NCI-H187 treated with DMSO at 0.1 percent for 48 hours (cell line): ENCODE measurements around the gene KSR1.
"Not testable (repeated sequence)": the region's sequence is repeated elsewhere in the genome, so short reads cannot be mapped to it uniquely, and the experiment has no call there.

Experiments used
- DNase-seq: peaks from one replicate; lab custom pipeline; 2025; lab: John Stamatoyannopoulos, UW

The KSR1 gene

GRCh38 chr17:27609611-27610303 is 153.5 kb downstream of the KSR1 start:
- DNase-seq, result no peak

GRCh38 chr17:27610304-27610677 is 154.0 kb downstream of the KSR1 start:
- no peak for DNase-seq

DNA sequence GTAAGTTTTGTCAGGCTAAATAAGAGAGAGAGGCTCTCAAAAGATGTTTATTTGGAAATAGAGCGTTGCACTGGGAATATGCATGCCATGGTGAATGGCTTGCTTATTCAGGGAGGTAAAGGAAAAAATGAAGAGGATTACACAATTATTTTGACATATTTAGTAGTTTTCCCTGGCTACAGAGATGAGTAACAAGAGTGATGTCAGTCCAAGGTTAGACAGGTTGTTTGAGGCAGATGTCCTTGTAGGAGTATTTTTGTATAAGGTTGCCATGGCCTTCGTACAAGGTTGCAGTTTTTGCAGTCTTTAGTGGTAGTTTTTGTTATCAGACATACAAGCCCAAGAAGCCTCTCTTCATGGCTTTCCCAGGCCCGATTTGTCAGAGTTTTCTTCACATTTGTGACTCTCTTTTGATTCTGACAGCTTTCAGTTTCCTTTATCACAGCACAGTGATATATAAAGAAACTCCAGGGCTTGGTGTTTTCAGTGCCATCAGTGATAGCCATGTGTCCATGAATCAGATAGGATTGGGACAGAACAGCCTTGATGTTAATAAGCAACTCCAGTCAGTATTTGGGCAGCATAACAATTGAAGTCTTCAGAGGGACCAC is 156.0 kb downstream of the KSR1 start:
- no peak for DNase-seq

DNA sequence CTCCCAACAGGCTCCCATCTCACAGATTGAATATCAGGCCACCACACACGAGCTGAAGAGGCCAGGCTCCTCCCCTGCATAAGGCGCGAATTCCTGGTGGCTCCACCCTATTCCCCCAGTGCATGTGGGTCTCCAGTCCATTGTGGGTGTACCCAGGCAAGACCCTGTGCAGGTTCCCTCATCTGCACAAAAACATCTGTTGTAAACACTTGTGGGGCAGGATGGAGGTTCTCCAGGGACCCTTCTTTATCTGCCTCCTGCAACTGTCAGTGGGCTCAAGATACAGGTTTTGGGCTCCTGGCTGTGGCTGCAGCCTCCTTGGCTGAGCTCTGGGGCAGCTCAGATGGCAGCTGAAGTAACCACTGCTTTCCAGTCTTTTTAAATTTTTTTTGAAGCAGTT is 157.2 kb downstream of the KSR1 start:
- no peak for DNase-seq

- no peak for DNase-seq
These were observed 158.9 kb downstream of the KSR1 start for GRCh38 chr17:27615121-27615520.

- no peak for DNase-seq
These were observed 160.2 kb downstream of the KSR1 start for GRCh38 chr17:27616414-27616813.

GRCh38 chr17:27618417-27618816 is 162.2 kb downstream of the KSR1 start:
- DNase-seq, result no peak

- DNase-seq, result no peak
These were observed 164.5 kb downstream of the KSR1 start for GRCh38 chr17:27620721-27621120.

DNA sequence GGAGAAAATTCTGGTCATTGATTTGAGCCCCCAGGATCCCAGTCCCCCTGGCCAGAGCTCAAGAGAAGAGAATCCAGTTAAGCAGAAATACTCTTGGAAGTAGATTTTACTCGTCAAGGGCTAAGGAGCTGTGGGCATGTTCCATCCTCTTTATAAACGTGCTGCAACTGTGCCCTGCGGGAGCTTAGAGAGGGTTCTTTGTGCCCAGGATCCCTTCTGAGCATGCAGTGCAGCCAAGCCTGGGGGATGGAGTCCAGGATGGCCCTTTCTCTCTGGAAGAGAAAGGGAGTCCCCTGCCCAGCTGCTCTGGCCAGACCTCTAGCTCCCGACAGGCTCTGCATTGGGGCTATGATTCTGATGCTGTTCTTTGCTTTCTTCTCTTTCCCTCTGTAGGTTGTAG is 165.3 kb downstream of the KSR1 start:
- DNase-seq, result no peak

- DNase-seq, result no peak
These were observed 165.8 kb downstream of the KSR1 start for GRCh38 chr17:27621942-27622559.

DNA sequence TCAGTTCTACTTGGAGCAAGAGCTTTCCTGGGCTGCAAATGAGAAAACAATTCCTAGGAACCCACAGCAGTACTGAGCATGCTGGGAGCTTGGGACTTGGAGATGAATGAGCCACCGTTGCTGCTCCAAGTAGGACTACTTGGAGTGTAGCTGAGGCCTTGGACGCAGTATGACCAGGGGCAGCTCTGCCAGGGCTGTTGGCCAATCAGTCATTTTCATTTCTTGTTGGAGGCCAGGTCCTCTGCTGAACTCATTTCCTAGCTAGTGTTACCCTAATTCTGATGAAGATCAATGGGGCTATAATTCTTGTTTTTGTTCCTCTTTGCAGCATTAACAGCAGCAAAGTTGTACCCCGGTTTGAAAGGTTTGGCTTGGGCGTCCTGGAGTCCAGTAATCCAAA is 166.7 kb downstream of the KSR1 start:
- DNase-seq, result no peak

- DNase-seq, result no peak
These were observed 167.4 kb downstream of the KSR1 start for GRCh38 chr17:27623614-27624013.

GRCh38 chr17:27624539-27624938 is 168.3 kb downstream of the KSR1 start:
- DNase-seq, result no peak

DNA sequence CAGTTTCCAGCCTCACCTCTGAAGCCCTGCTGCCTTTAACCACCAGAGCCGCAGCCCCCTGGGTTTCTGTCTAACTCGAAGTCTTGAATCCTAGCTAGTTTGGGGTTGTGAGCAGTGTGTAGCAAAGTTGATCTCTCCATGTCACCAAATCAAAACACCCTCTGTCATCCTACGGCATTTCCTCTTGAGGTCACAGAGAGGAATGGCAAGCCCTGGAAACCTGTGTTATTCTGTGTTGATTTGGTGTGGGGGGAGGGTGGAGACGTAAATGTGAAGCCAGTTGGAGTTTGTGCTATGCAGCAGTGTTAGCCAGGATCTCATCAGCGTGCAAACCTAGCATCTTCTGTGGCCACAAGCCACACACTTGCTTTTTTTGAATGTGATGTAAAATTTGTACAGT is 169.6 kb downstream of the KSR1 start:
- DNase-seq, result no peak

DNA sequence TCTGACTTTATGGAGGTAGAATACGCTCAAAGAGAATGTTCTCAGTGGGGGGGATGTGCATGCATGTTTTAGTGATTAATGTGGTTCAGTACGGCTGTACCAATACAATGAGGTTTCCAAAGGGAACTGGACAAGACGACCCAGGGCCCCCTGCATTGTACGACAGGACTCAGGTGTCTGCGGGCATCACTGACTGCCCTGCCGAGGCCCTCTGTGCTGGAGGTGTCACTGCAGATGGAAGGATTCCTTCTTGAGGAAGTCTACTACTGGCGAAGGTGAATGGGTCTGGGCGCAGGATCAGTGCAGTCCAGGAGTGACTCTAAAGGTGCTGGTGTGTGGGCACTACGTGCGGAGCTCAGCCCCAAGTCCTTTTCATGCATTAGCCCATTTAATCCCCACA is 171.3 kb downstream of the KSR1 start:
- DNase-seq, result no peak

DNA sequence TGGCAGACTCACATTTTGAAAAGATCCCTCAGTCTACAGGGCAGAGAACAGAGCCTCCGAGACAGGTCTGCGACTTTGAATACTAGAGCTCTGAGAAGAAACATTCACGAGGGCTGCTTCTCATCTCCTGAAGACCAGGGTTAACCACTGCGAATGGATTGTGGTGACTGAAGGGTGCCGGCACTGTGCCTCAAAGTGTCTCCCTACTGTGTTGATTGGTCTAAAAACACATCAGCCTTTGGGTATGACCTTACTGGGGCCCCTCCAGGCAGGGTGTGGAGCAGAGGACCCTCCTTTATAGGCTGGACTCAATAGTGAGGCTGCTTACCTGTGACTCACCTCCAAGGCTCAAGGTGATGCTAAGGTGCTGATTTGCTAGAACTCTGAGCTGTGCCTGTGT is 172.1 kb downstream of the KSR1 start:
- DNase-seq, result no peak

DNA sequence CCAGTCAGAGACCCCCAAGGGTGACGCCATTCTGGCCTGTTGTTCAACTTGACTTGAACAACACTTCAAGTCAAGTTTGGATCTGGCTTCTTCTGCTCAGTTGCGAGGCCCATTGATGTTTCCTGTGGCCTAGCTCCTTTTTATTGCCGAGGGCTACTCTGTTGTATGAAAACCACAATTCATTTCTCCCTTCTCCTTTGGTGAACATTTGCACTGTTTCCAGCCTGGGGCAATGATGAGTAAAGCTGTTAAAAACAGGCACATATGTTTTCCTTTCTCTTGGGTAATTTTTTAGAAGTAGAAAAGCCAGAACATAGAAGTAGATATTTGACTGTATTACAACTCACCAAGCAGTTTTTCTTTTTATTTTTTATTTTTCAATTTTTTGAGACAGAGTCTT is 173.0 kb downstream of the KSR1 start:
- DNase-seq, result not testable (repeated sequence)

DNA sequence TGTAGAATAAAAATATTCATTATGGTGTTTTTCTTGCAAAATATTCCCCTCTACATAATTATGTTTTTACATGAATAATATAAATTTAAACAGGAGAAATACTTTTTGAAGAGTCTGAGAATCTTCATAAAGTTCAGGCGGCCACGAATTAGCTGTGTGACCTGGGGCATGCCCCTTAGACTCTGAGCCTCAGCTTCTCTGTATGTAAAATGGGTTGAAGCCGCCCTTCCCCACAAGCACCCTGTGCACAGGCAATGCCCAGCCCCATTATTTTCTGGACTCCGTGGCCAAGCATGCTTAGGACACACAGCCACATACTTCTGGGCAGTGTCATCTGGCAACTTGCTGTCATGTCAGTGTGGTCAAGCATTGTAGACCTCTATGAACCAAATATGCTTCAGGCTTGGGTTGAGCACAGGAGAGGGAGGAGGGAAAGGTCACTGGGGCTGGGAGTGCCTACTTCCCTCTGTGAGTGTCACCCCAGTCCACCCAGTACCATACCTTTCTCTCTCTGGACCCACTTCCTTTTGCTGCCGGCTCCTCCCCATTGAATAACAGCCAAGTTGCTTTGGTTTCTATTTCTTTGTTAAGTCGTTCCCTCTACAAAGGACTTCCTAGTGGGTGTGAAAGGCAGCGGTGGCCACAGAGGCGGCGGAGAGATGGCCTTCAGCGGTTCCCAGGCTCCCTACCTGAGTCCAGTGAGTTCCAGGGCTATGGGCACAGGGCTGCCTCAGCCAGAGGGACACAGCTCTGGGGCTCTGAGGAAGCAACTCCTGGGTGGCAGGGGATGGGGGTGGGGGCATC is 174.6 kb downstream of the KSR1 start, which contains the start of gene LGALS9:
TSS of gene LGALS9 (plus strand) at position 582 of the 804 bp plus-strand sequence. CDS start at position 660, 78 bp downstream.
- no peak for DNase-seq

DNA sequence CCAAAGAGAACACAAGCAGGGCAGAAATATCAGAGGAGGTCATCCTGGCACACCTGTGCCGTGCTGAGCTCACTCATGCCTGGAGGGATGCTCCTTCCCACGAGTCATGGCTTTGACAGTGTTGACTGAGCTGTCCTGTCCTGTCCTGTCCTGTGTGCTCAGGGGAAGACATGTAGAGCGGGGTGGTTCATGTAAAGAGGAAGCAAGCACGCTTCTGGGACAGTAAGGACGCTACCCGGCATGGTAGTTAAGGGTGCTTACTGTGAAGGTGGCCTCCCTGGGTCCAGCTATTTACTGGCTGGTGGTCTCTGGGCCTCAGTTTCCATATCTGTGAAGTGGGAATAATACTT is 175.1 kb downstream of the KSR1 start:
- no peak for DNase-seq

GRCh38 chr17:27631897-27632725 is 175.9 kb downstream of the KSR1 start:
- DNase-seq, result no peak

DNA sequence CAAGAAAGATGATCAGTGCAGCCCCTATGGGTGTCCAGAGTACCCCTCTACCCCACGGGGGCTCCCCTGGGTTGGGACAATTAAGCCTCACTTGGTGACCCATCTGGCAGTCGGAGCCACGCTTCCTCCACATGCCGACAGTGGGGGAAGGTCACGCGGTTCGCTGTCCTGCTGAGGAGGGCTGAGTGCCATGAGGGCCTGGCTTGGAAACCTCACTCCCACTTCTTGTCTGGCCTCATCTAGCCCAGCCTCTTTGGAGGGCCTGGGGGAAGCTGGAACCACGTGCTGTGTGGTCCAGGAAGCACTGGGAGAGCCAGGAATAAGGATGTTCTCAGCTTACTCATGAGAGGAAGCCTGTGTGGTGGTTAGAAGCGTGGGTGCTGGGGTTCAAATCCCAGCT is 176.5 kb downstream of the KSR1 start:
- not testable (repeated sequence) for DNase-seq
